H1 (cell line): Measurements from ENCODE around the gene B3GNT2. TPM values are rescaled to one million over a fixed set of nuclear protein-coding genes. Genes with fewer than 3 reads are reported as not detected.
"Not testable (repeated sequence)": the region's sequence is repeated elsewhere in the genome, so short reads cannot be mapped to it uniquely, and the experiment has no call there.

Experiments
- CTCF ChIA-PET: fragments of 300-600 bp; sonication (Branson Sonifier 250); formaldehyde crosslinking; loops from one replicate; lab custom pipeline; 2021; ENCODE audit not compliant: partially characterized antibody; lab: Charles Lee
- POLR2A ChIA-PET: fragments of 300-600 bp; sonication (Branson Sonifier 250); formaldehyde crosslinking; loops from one replicate; lab custom pipeline; 2021; ENCODE audit warnings: inconsistent platforms; ENCODE audit not compliant: partially characterized antibody; lab: Charles Lee
- DNase-seq, 2 experiments: peaks; one replicate each; pipeline versions ENCODE4 v3.0.0 to v3.0.0-alpha.2; 2010 to 2022; ENCODE audit warnings: low spot score in 2 of 2, low read depth in 1 of 2, mixed read lengths in 1 of 2
- FAIRE-seq: peaks from 2 replicates; lab custom pipeline; 2011; peaks lifted over from hg19 to GRCh38; lab: Jason Lieb, UNC
- H2AFZ ChIP-seq: 2 replicates; pipeline ENCODE4 v1.8.1; 2012; ENCODE audit warnings: low read length, inconsistent platforms
- H2AK5ac ChIP-seq: 2 replicates; pipeline ENCODE4 v1.6.1; 2013; ENCODE audit warnings: low read depth, low read length
- H2BK120ac ChIP-seq: replicated peaks from 2 replicates; pipeline ENCODE3; 2013; ENCODE audit warnings: low read depth, low read length, inconsistent platforms
- H2BK12ac ChIP-seq: 2 replicates; pipeline ENCODE4 v1.6.1; 2013; ENCODE audit warnings: low read depth, low read length
- H2BK15ac ChIP-seq: 2 replicates; pipeline ENCODE4 v1.6.1; 2013; ENCODE audit warnings: low read length
- H2BK20ac ChIP-seq: 2 replicates; pipeline ENCODE4 v1.6.1; 2013; ENCODE audit warnings: low read length
- H2BK5ac ChIP-seq: 2 replicates; pipeline ENCODE4 v1.6.1; 2013; ENCODE audit warnings: low read depth, low read length
- H3K14ac ChIP-seq: 2 replicates; pipeline ENCODE4 v1.6.1; 2013; ENCODE audit warnings: inconsistent platforms; ENCODE audit not compliant: insufficient read length
- H3K18ac ChIP-seq: 2 replicates; pipeline ENCODE4 v1.6.1; 2013; ENCODE audit warnings: low read length; ENCODE audit errors: extremely low read depth
- H3K23ac ChIP-seq: 2 replicates; pipeline ENCODE4 v1.6.1; 2013; ENCODE audit warnings: inconsistent platforms; ENCODE audit not compliant: insufficient read length
- H3K23me2 ChIP-seq: 2 replicates; pipeline ENCODE4 v1.6.1; 2013; ENCODE audit warnings: low read depth, low read length
- H3K27ac ChIP-seq: 2 replicates; pipeline ENCODE4 v1.6.1; 2011; ENCODE audit warnings: low read depth, low read length, inconsistent platforms
- H3K27me3 ChIP-seq, 4 experiments: replicated peaks in 1 of 4; 1 replicate in 1 of 4; 2 replicates in 3 of 4; pipeline versions ENCODE4 v1.6.1 to v1.8.1; 2011 to 2013; ENCODE audit warnings: low read length in 3 of 4, mild to moderate bottlenecking in 3 of 4, inconsistent platforms in 2 of 4, mixed read lengths in 2 of 4, moderate library complexity in 1 of 4; ENCODE audit not compliant: control insufficient read depth in 3 of 4, insufficient read depth in 3 of 4; ENCODE audit errors: extremely low read depth in 1 of 4
- H3K36me3 ChIP-seq, 4 experiments: 2 replicates each; pipeline versions ENCODE4 v1.6.1 to v1.8.1; 2011 to 2013; ENCODE audit warnings: mild to moderate bottlenecking in 4 of 4, low read length in 3 of 4, moderate library complexity in 2 of 4, control low read depth in 1 of 4, inconsistent platforms in 1 of 4; ENCODE audit not compliant: insufficient read depth in 4 of 4, control insufficient read depth in 2 of 4
- H3K4ac ChIP-seq: replicated peaks from 2 replicates; pipeline ENCODE3; 2013; ENCODE audit warnings: low read length, low read depth, mixed read lengths, inconsistent platforms; ENCODE audit not compliant: insufficient read length
- H3K4me1 ChIP-seq, 4 experiments: replicated peaks in 1 of 4; 1 replicate in 1 of 4; 2 replicates in 3 of 4; pipeline versions ENCODE4 v1.6.1 to v1.8.1; 2011 to 2013; ENCODE audit warnings: low read length in 3 of 4, inconsistent platforms in 2 of 4, mixed read lengths in 1 of 4; ENCODE audit not compliant: insufficient read depth in 4 of 4, control insufficient read depth in 3 of 4
- H3K4me2 ChIP-seq, 2 experiments: 2 replicates each; pipeline versions ENCODE4 v1.6.1 to v1.8.1; 2011 to 2013; ENCODE audit warnings: low read depth in 2 of 2, low read length in 2 of 2, control low read depth in 1 of 2, inconsistent platforms in 1 of 2, mild to moderate bottlenecking in 1 of 2; ENCODE audit not compliant: insufficient read depth in 1 of 2
- H3K4me3 ChIP-seq, 4 experiments: fragments of 200-600, 300-600 bp in 1 of 4; sonication (generic), shearing (Covaris generic), sonication (Bioruptor Twin) in 1 of 4; 2 replicates each; pipeline versions ENCODE4 v1.5.1 to v1.8.1; 2011 to 2016; ENCODE audit warnings: low read length in 4 of 4, low read depth in 3 of 4, control low read depth in 2 of 4, inconsistent platforms in 2 of 4, mild to moderate bottlenecking in 2 of 4, mixed read lengths in 1 of 4, moderate library complexity in 1 of 4; ENCODE audit not compliant: insufficient read depth in 2 of 4; ENCODE audit errors: extremely low read depth in 1 of 4
- H3K56ac ChIP-seq: replicated peaks from 2 replicates; pipeline ENCODE3; 2013; ENCODE audit warnings: low read depth, mild to moderate bottlenecking, mixed read lengths, low read length, inconsistent platforms; ENCODE audit not compliant: insufficient read length
- H3K79me1 ChIP-seq: 2 replicates; pipeline ENCODE4 v1.6.1; 2013; ENCODE audit warnings: low read depth, low read length, control low read depth
- H3K79me2 ChIP-seq, 2 experiments: 2 replicates each; pipeline versions ENCODE4 v1.6.1 to v1.8.1; 2012 to 2013; ENCODE audit warnings: low read length in 2 of 2, mild to moderate bottlenecking in 2 of 2, inconsistent platforms in 1 of 2; ENCODE audit not compliant: insufficient read depth in 2 of 2, control insufficient read depth in 1 of 2
- H3K9ac ChIP-seq, 4 experiments: replicated peaks in 1 of 4; 1 replicate in 1 of 4; 2 replicates in 3 of 4; pipeline versions ENCODE4 v1.6.1 to v1.8.1; 2011 to 2013; ENCODE audit warnings: low read depth in 3 of 4, low read length in 3 of 4, control low read depth in 2 of 4, mild to moderate bottlenecking in 2 of 4, moderate library complexity in 2 of 4, inconsistent platforms in 1 of 4; ENCODE audit errors: extremely low read depth in 1 of 4
- H3K9me3 ChIP-seq, 2 experiments: 2 replicates each; pipeline versions ENCODE4 v1.6.1 to v1.8.1; 2012 to 2013; ENCODE audit warnings: mild to moderate bottlenecking in 2 of 2, moderate library complexity in 2 of 2, control low read depth in 1 of 2, inconsistent platforms in 1 of 2, low read depth in 1 of 2, low read length in 1 of 2, mixed read lengths in 1 of 2; ENCODE audit not compliant: insufficient read depth in 2 of 2
- H4K20me1 ChIP-seq, 2 experiments: replicated peaks in 1 of 2; 2 replicates each; pipeline versions ENCODE3 to v1.8.1; 2011 to 2013; ENCODE audit warnings: inconsistent platforms in 2 of 2, low read length in 2 of 2, mild to moderate bottlenecking in 1 of 2; ENCODE audit not compliant: insufficient read depth in 2 of 2, control insufficient read depth in 1 of 2
- H4K5ac ChIP-seq: 2 replicates; pipeline ENCODE4 v1.6.1; 2013; ENCODE audit warnings: low read length, low read depth, mixed read lengths, inconsistent platforms; ENCODE audit not compliant: insufficient read length
- H4K8ac ChIP-seq: 2 replicates; pipeline ENCODE4 v1.8.0; 2013; ENCODE audit warnings: mild to moderate bottlenecking, moderate library complexity, low read length, inconsistent platforms; ENCODE audit not compliant: insufficient read depth; ENCODE audit errors: extremely low read depth
- H4K91ac ChIP-seq: replicated peaks from 2 replicates; pipeline ENCODE3; 2013; ENCODE audit warnings: low read length, mixed read lengths, inconsistent platforms; ENCODE audit not compliant: insufficient read length
- WGBS, 2 experiments: shearing (Covaris generic) in 1 of 2; methylation state at CpG; one replicate each; pipeline versions ENCODE4 v1.1.6 to v1.1.7; 2013 to 2015; ENCODE audit warnings: low lambda C conversion rate in 2 of 2, mixed read lengths in 2 of 2, inconsistent platforms in 1 of 2, low coverage in 1 of 2, missing lambda C conversion rate in 1 of 2; ENCODE audit not compliant: insufficient replicate concordance in 2 of 2, insufficient coverage in 1 of 2, insufficient read length in 1 of 2; ENCODE audit errors: extremely low coverage in 1 of 2, missing lambda C conversion rate in 1 of 2; 5-methylcytosine and 5-hydroxymethylcytosine counted together
- polyA plus RNA-seq, 7 experiments: library from polyadenylated mRNA; depleted of rRNA in 3 of 7; stranded (reverse) in 5 of 7; unstranded in 2 of 7; fragments of >200 nt in 5 of 7; fragments of 200-250 nt in 2 of 7; gene quantifications; 1 replicate in 5 of 7; 2 replicates in 1 of 7; 4 replicates in 1 of 7; pipeline versions ENCODE4 v1.2.1 to v1.2.3, GENCODE V29; 2011 to 2013; ENCODE audit warnings: missing spikeins in 2 of 7, mixed read lengths in 2 of 7
- total RNA-seq: library from RNA; stranded (reverse); fragmentation: NEBNext Ultra II Directional; extraction: Animal tissue kit (Norgen Biotek cat#: 25700); gene quantifications from 2 replicates; pipeline ENCODE4 v1.2.1, GENCODE V29; 2021

Gene B3GNT2
- total and polyA plus RNA-seq, 2 of the 8 experiments (the other 6 are each of a cell fraction or from before 2014, with no cell fraction given) = 20.1 to 40.8 TPM

GRCh38 chr2:62198854-62199253, 2.9 kb downstream of the B3GNT2 start:
- H3K23ac ChIP-seq, H2BK5ac ChIP-seq, H3K23me2 ChIP-seq, H4K8ac ChIP-seq, H2BK20ac ChIP-seq, H2AFZ ChIP-seq, H3K18ac ChIP-seq, H3K36me3 ChIP-seq, H4K91ac ChIP-seq, H3K27me3 ChIP-seq, H2BK120ac ChIP-seq, H2BK15ac ChIP-seq, H3K56ac ChIP-seq, H3K27ac ChIP-seq, H3K14ac ChIP-seq, H3K9ac ChIP-seq, H2AK5ac ChIP-seq, H2BK12ac ChIP-seq, H3K9me3 ChIP-seq, H3K4ac ChIP-seq, DNase-seq, FAIRE-seq, H3K79me1 ChIP-seq, H4K5ac ChIP-seq: not testable (repeated sequence)
- Histone ChIP-seq H3K4me2 (peak overlapping the region; percentile 43 to 68; a peak in 1 of 4 replicates), H3K79me2 (peaks cover 66 to 75% of the 10 kb centered on the region in 2 experiments), H3K4me1 (peaks cover 6 to 29% (median 18%) of the 10 kb centered on the region in 4 experiments), H4K20me1 (peaks cover 33 to 36% of the 10 kb centered on the region in 2 experiments), H3K4me3 (peak overlapping the region in 1 of 4 experiments; percentile 100; a peak in 2 of 8 replicates)
- CTCF ChIA-PET = interaction anchor here (0.5 to 1.6 kb wide), 4 partner anchors 11 to 212 kb away, joined by 3 to 4 read pairs (median 4); no protein-coding TSS in a partner anchor
- POLR2A ChIA-PET = interaction anchor here (1.7 kb wide), 1 partner anchor 11 kb away, joined by 3 read pairs; no protein-coding TSS in a partner anchor
- WGBS, 2 experiments = 91% methylated on average over 8 of the region's 8 CpGs; no CpG with 5 or more reads in 1 of the 2 experiments
